Aorta (tissue), 5 donors: ENCODE results near the gene GP9. TPM values are rescaled to one million over a fixed set of nuclear protein-coding genes. Genes with fewer than 3 reads are reported as not detected.
A peak's percentile ranks its signal among the peaks of the same experiment; 100 is the strongest.

Experiments
- ATAC-seq: fragments of 200-7000 bp; cut with Tn5 transposase; one replicate; pipeline ENCODE4 v1.9.1; 2022; ENCODE audit warnings: moderate library complexity; ENCODE audit not compliant: low FRiP score
- DNase-seq, 2 donors: peaks; one replicate each; pipeline ENCODE4 v3.0.0-alpha.2; 2020
- H3K27ac ChIP-seq, 2 donors: one replicate each; pipeline ENCODE4 v1.5.1; 2013; ENCODE audit warnings: low read length in 2 of 2, mild to moderate bottlenecking in 2 of 2, moderate library complexity in 2 of 2, control low read depth in 1 of 2, inconsistent platforms in 1 of 2, low read depth in 1 of 2
- H3K27me3 ChIP-seq, 2 donors: one replicate each; pipeline ENCODE4 v1.6.1; 2013; ENCODE audit warnings: control low read depth in 1 of 2, low read length in 1 of 2, mild to moderate bottlenecking in 1 of 2, moderate library complexity in 1 of 2; ENCODE audit not compliant: insufficient read depth in 2 of 2, control insufficient read depth in 1 of 2
- H3K36me3 ChIP-seq, 2 donors: one replicate each; pipeline ENCODE4 v1.6.1; 2013; ENCODE audit warnings: control low read depth in 1 of 2, low read length in 1 of 2, mild to moderate bottlenecking in 1 of 2; ENCODE audit not compliant: insufficient read depth in 2 of 2, control insufficient read depth in 1 of 2
- H3K4me1 ChIP-seq, 2 donors: one replicate each; pipeline ENCODE4 v1.6.1; 2013; ENCODE audit warnings: low read length in 2 of 2, control low read depth in 1 of 2, mild to moderate bottlenecking in 1 of 2, moderate library complexity in 1 of 2; ENCODE audit not compliant: insufficient read depth in 2 of 2, control insufficient read depth in 1 of 2
- H3K4me3 ChIP-seq, 2 donors: one replicate each; pipeline ENCODE4 v1.5.1; 2013; ENCODE audit warnings: low read length in 2 of 2, control low read depth in 1 of 2, mild to moderate bottlenecking in 1 of 2
- H3K9me3 ChIP-seq: one replicate; pipeline ENCODE4 v1.6.1; 2013; ENCODE audit warnings: mild to moderate bottlenecking, low read length; ENCODE audit not compliant: control insufficient read depth
- WGBS, 2 donors: extraction: QIAGEN DNeasy Blood & Tissue Kit; methylation state at CpG; one replicate each; pipeline ENCODE4 v1.1.7; 2013; 5-methylcytosine and 5-hydroxymethylcytosine counted together
- intact Hi-C, 2 donors: fragments of 100-400 bp; cut with DNase I; formaldehyde crosslinking; loops; one replicate each; pipeline versions ENCODE4 v1.14.2 to v1.15.0; 2022
- polyA plus RNA-seq, 2 donors: library from polyadenylated mRNA; stranded (reverse); fragments of 200-250 nt; gene quantifications; one replicate each; pipeline ENCODE4 v1.2.3, GENCODE V29; 2013
- total RNA-seq, 2 donors: library from RNA; stranded (reverse); fragmentation: NEBNext Ultra II Directional; extraction: Animal tissue kit (Norgen Biotek cat#: 25700); gene quantifications; one replicate each; pipeline ENCODE4 v1.2.1, GENCODE V29; 2021
- donor health status: healthy with polysubstance abuse.
- donor health status: Bipolar disorder and iron deficiency.
- donor health status: DM: no; HTN: no; CAD: no.
- donor health status: DM: no; HTN: no; CAD: no.
- donor health status: DM: yes; HTN: yes; CAD: no.

GP9 gene
- total and polyA plus RNA-seq, 4 donors: not detected

DNA sequence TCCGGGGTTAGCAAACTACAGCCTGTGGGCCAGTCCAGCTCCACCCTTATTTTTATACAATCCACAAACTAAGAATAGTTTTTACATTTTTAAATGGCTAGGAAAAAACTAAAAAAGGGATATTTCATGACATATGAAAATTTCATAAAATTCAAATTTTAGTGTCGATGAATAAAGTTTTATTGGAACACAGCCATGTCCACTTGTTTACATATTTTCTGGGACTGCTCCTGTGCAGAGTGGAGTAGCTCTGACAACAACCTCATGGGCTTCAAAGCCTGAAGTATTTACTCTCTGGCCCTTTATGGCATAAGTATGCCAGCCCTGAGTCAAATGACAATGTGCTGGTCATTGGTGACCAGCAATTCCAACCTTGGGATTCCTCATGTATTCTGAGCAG is 42.3 kb upstream of the GP9 start:
- whole genome bisulfite sequencing, 2 donors: 66 to 69% methylated on average over 2 of the region's 2 CpGs
- Histone ChIP-seq H3K36me3 (no peaks in the 10 kb centered on the region), H3K4me1 (no peaks in the 10 kb centered on the region), H3K27me3 (no peaks in the 10 kb centered on the region), H3K9me3 (no peaks in the 10 kb centered on the region), H3K4me3 (no peak overlapping the region), H3K27ac (no peak overlapping the region)
- DNase-seq (no peak), ATAC-seq (no peak)
- intact Hi-C loops: no loop called here

DNA sequence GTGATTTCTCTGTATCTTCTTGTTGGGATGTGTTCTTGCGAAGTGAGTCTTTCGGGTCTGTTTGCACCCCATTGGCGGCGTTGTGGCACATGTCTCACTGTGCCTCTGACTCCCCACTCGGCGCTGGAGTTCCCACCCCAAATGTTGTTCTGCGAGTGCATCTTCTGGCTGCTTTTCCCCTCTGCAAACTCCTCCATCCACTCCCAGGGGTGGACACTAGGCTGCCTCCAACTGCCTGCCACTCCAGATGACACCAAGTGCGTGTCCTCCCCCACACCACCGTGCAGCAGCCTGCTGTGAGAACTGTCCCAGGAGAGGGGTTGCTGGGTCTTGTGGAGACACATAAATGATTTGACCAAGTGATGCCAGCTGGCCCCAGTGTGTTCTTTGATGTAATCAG is 41.8 kb upstream of the GP9 start:
- Histone ChIP-seq H3K27me3 (no peaks in the 10 kb centered on the region), H3K4me1 (no peaks in the 10 kb centered on the region), H3K9me3 (no peaks in the 10 kb centered on the region), H3K4me3 (no peak overlapping the region), H3K36me3 (no peaks in the 10 kb centered on the region), H3K27ac (no peak overlapping the region)
- DNase-seq (peak in 1 of 2 donors; percentile 74), ATAC-seq (no peak)
- intact Hi-C loops: no loop called here
- 82 to 83% methylated on average over 9 of the region's 9 CpGs for WGBS, 2 donors

DNA sequence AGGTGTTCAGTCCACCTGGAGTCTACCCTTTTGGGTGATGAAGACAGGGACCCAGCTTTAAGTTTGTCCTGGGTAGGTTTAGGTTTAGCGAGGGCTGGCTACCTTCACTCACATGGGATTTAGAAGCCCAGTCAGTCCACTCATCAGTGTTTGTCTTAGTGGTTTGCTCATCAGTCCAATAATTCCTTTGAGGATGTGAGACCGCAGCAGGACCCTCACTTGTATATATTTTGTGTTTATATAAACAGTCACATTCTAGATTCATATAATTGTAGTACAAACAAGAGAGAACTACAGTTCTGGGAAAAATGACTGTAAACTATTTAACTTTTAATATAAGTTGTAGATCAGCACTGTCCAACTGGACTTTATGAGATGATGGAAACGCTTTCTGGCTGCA is 41.3 kb upstream of the GP9 start:
- H3K4me1 ChIP-seq: no peaks in the 10 kb centered on the region
- no peaks in the 10 kb centered on the region for H3K27me3 ChIP-seq
- H3K4me3 ChIP-seq: no peak overlapping the region
- DNase-seq (no peak), ATAC-seq (no peak)
- no peaks in the 10 kb centered on the region for H3K36me3 ChIP-seq
- no peak overlapping the region for H3K27ac ChIP-seq
- 85 to 87% methylated on average over 3 of the region's 3 CpGs for WGBS, 2 donors
- intact Hi-C loops: no loop called here
- H3K9me3 ChIP-seq: no peaks in the 10 kb centered on the region

DNA sequence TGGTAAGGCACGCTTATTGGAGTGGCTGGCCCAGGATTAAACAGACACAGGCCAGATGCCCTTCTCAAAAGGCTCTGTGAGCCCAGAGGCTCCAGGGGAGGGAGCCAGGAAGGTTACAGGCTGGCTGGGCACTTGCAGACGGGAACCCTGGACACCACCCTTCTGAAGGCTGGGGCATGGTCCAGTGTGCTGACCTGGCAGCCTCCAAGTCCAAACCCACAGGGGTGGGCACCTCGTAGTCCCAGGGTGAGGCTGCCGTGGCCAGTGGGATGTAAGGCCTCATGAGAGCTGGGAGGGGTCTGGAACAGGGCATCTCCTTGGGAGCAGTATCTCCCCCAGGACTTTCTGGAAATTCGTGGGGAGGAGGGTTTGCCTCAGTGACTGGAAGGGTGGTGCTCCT is 39.9 kb upstream of the GP9 start:
- intact Hi-C loops: no loop called here
- no peak overlapping the region for H3K27ac ChIP-seq
- no peaks in the 10 kb centered on the region for H3K9me3 ChIP-seq
- no peaks in the 10 kb centered on the region for H3K36me3 ChIP-seq
- no peaks in the 10 kb centered on the region for H3K4me1 ChIP-seq
- no peaks in the 10 kb centered on the region for H3K27me3 ChIP-seq
- ATAC-seq (no peak), DNase-seq (peak in 1 of 2 donors; percentile 53)
- no peak overlapping the region for H3K4me3 ChIP-seq
- WGBS, 2 donors: 86 to 87% methylated on average over 5 of the region's 5 CpGs

DNA sequence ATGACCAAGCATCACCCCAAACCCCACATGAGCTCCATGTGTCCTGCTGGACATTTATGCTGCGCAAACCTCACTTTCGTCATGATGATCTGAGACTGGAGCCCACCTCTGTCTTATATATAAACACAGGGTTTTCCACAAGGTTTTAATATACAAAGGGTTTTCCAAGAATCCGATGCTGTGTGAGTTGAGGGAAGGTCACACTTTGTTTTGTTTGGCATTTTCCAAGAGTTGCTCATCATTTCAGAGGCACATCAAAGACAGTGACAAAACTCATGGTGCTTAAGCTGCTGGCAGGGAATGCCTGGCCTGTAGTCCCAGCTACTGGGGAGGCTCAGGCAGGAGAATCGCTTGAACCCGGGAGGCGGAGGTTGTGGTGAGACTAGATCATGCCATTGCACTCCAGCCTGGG is 39.4 kb upstream of the GP9 start:
- Histone ChIP-seq H3K36me3 (no peaks in the 10 kb centered on the region), H3K27ac (no peak overlapping the region), H3K9me3 (no peaks in the 10 kb centered on the region), H3K4me1 (no peaks in the 10 kb centered on the region), H3K27me3 (no peaks in the 10 kb centered on the region), H3K4me3 (no peak overlapping the region)
- no peak for ATAC-seq
- DNase-seq: peak in 1 of 2 donors; percentile 9
- intact Hi-C loops: no loop called here
- 85 to 88% methylated on average over 6 of the region's 6 CpGs for WGBS, 2 donors

DNA sequence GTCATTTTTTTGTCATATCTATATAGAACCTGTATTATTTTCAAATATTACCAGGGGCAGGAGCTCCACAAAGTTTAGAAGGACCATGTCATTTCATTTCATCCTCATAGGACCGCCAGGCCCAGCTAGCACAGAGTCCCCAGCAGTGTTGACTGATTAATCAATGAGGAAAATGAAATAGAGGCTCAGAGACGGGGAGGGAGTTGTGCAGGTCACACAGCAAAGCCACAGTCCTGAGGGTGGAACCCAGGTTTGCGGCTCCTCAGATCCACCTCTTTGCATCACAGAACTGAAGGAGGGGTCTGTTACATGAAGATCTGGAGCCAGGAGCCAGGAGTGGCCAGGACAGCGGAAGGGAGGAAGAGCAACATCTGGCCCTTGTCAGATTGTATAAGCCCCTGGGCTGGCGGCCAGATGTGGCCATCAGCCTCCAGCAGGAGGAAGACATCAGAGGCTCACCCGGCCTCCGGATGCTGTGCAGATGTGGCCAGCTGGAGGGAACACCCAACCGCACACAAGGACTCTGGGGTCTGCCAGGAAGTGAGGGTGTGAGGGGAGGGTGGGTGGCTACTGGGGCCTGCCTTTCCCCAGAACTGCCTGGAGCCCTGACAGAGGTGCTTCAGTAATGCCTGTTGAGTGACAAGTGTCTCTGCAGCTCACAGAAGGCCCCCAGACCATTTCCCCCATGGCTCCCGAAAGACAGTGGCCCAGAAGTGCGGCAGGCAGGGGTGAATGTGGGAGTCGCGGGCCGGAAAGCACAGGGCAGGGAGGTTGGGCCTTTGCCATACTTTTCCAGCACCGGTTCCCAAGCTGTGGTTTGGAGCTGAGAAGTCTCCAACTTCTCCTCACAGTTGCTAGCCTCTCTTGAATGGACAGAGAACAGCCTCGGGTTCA is 38.2 kb upstream of the GP9 start:
- intact Hi-C loops: no loop called here
- DNase-seq (peak; percentile 71 to 76), ATAC-seq (peak; percentile 46)
- Histone ChIP-seq H3K9me3 (no peaks in the 10 kb centered on the region), H3K4me3 (no peak overlapping the region), H3K27ac (no peak overlapping the region), H3K27me3 (no peaks in the 10 kb centered on the region), H3K4me1 (no peaks in the 10 kb centered on the region), H3K36me3 (no peaks in the 10 kb centered on the region)
- whole genome bisulfite sequencing, 2 donors: 71 to 77% methylated on average over 15 of the region's 15 CpGs

DNA sequence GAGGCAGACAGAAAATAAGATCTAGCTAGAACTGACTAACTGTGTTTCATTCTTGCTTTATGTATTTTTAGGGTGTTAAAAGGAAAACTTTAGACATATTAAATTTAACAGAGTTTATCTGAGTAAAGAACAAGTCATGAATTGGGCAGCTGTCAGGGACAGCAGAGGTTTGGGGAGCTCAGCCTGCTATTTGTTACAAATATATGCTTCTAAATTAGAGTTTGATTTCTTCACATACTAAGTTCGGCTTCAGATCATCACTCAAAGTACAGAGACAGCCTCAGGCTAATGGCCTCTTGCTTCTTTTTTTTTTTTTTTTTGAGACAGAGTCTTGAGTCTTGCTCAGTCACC is 37.6 kb upstream of the GP9 start:
- Histone ChIP-seq H3K9me3 (no peaks in the 10 kb centered on the region), H3K4me1 (no peaks in the 10 kb centered on the region), H3K36me3 (no peaks in the 10 kb centered on the region), H3K27me3 (no peaks in the 10 kb centered on the region), H3K4me3 (no peak overlapping the region), H3K27ac (no peak overlapping the region)
- intact Hi-C loops: no loop called here
- DNase-seq (no peak), ATAC-seq (no peak)
- 67 to 84% methylated on average over 1 of the region's 1 CpG for WGBS, 2 donors

DNA sequence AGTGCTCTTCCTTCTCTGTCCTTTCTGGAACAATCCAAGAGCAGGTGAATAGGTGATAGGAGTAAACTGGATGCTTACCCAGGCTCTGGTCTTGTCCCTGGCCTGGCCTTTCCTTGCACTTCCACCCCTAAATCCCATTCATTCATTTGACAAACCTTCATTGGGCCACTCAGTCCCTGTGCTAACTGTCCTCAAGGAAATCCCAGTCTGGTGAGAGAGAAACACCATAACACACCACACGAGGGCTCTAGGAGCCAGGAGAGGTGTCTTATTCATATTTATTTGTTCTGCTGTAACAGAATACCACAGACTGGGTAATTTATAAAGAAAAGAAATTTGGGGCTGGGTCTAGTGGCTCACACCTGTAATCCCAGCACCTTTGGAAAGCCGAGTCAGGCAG is 36.7 kb upstream of the GP9 start:
- no peaks in the 10 kb centered on the region for H3K9me3 ChIP-seq

DNA sequence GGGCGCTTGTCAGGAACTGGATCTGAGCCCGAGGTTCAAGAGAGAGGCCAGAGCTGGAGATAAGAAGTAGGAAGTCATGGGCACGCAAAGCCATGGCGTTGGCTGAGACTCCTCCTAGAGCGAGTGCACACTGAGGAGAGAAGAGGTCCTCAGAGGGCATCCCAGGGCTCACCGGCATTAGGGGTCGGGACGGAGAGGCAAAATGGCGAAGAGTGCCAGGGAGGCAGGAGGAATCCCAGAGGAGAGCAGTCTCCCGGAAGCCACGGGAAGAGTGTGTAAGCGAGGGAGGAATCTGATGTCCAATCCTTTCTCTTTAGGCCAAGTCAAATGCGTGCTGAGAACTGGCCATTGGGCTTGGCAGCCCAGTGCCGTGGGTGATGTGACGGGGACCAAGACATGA is 35.5 kb upstream of the GP9 start:
- peak in 1 of 2 donors; percentile 44 for DNase-seq
- no peaks in the 10 kb centered on the region for H3K27me3 ChIP-seq
- H3K4me3 ChIP-seq: no peak overlapping the region
- no peak overlapping the region for H3K27ac ChIP-seq
- WGBS, 2 donors: 87 to 88% methylated on average over 15 of the region's 15 CpGs
- intact Hi-C loops: no loop called here
- H3K9me3 ChIP-seq: no peaks in the 10 kb centered on the region
- no peaks in the 10 kb centered on the region for H3K36me3 ChIP-seq
- H3K4me1 ChIP-seq: no peaks in the 10 kb centered on the region
- no peak for ATAC-seq

More for the DNA sequence above, 36.7 kb upstream of the GP9 start:
- DNase-seq (no peak), ATAC-seq (no peak)
- H3K4me1 ChIP-seq: no peaks in the 10 kb centered on the region
- 69 to 76% methylated on average over 2 of the region's 2 CpGs for WGBS, 2 donors
- H3K27me3 ChIP-seq: no peaks in the 10 kb centered on the region
- H3K4me3 ChIP-seq: no peak overlapping the region
- intact Hi-C loops: no loop called here
- no peaks in the 10 kb centered on the region for H3K36me3 ChIP-seq
- no peak overlapping the region for H3K27ac ChIP-seq
